Vagina (tissue), 2 donors: ENCODE results near the gene ACSL5. TPM values are rescaled to one million over a fixed set of nuclear protein-coding genes. Genes with fewer than 3 reads are reported as not detected.

Experiments used
- DNase-seq, 2 donors: peaks; one replicate each; pipeline ENCODE4 v3.0.0-alpha.2; 2017; ENCODE audit errors: extremely low spot score in 2 of 2
- H3K27ac ChIP-seq: fragments of 200-600 bp; sonication (generic); one replicate; pipeline ENCODE4 v1.5.1; 2019
- H3K27me3 ChIP-seq: fragments of 200-600 bp; sonication (generic); one replicate; pipeline ENCODE4 v1.5.1; 2019
- H3K36me3 ChIP-seq, 2 donors: fragments of 200-600 bp; sonication (generic); one replicate each; pipeline ENCODE4 v1.5.1; 2017 to 2019
- H3K4me1 ChIP-seq: fragments of 200-600 bp; sonication (generic); one replicate; pipeline ENCODE4 v1.5.1; 2019
- H3K4me3 ChIP-seq, 2 donors: fragments of 200-600 bp; sonication (generic); 1 replicate in 1 of 2; 2 replicates in 1 of 2; pipeline ENCODE4 v1.5.1; 2016 to 2019
- H3K9me3 ChIP-seq: fragments of 200-600 bp; sonication (generic); one replicate; pipeline ENCODE4 v1.5.1; 2019
- POLR2A ChIP-seq, 2 donors: fragments of 450-650 bp; IDR thresholded peaks; one replicate each; pipeline ENCODE4 v1.6.1; 2017; ENCODE audit warnings: antibody characterized with exemption in 2 of 2, mild to moderate bottlenecking in 2 of 2, moderate library complexity in 2 of 2
- intact Hi-C: fragments of 100-400 bp; cut with DNase I; formaldehyde crosslinking; loops from one replicate; pipeline ENCODE4 v1.15.1; 2023
- total RNA-seq: library from RNA; depleted of rRNA; stranded (reverse); fragments of >200 nt; gene quantifications from one replicate; pipeline ENCODE4 v1.2.3, GENCODE V29; 2016
- TF ChIP-seq, protein P1 (sequence below), 3 experiments: fragments of 450-650 bp in 2 of 3; fragments of 200-600 bp in 1 of 3; sonication (generic) in 1 of 3; IDR thresholded peaks; one replicate each; pipeline ENCODE4 v1.5.1; 2017 to 2019; ENCODE audit warnings: antibody characterized with exemption in 3 of 3, mild to moderate bottlenecking in 2 of 3, moderate library complexity in 2 of 3

The ACSL5 gene
- total RNA-seq, 1 donor from 2014 or later: 8.3 TPM

DNA sequence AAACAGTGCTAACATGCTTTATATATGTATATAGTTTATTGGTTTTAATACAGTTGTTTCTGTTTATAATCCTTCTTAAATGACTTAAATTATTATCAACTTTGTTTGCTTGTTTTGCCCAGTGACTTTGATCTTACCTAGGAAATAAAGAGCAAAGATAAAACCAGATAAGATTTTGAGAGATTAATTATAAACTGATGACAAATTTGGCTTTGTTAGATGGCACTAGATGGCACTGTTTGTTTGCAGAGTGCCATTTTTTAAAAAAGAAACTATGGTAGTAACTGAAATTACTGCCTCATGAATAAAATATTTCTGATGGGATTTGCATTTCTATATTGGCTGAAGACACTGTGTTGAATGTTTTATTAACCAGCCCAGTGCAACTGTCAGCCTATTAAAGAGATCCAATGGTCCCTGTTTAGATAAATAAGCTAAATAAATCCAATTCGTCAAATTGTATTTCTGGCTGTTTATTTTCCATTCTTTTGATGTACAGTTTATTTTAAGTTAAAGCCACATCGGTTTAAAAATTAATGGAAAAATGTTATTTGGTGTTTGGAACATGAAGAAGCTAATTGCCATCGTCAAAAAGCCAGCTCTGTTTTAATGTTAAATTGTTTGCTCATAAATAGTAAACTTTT is 101.8 kb downstream of the ACSL5 start:
- Histone ChIP-seq H3K27me3 (no peaks in the 10 kb centered on the region), H3K4me3 (no peak overlapping the region), H3K4me1 (no peaks in the 10 kb centered on the region), H3K9me3 (no peaks in the 10 kb centered on the region), H3K36me3 (no peaks in the 10 kb centered on the region), H3K27ac (no peak overlapping the region)
- intact Hi-C loops: no loop called here
- TF ChIP-seq, protein P1, sequence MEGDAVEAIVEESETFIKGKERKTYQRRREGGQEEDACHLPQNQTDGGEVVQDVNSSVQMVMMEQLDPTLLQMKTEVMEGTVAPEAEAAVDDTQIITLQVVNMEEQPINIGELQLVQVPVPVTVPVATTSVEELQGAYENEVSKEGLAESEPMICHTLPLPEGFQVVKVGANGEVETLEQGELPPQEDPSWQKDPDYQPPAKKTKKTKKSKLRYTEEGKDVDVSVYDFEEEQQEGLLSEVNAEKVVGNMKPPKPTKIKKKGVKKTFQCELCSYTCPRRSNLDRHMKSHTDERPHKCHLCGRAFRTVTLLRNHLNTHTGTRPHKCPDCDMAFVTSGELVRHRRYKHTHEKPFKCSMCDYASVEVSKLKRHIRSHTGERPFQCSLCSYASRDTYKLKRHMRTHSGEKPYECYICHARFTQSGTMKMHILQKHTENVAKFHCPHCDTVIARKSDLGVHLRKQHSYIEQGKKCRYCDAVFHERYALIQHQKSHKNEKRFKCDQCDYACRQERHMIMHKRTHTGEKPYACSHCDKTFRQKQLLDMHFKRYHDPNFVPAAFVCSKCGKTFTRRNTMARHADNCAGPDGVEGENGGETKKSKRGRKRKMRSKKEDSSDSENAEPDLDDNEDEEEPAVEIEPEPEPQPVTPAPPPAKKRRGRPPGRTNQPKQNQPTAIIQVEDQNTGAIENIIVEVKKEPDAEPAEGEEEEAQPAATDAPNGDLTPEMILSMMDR (IDR thresholded peaks at IDR 0.05): peak in 1 of 3 experiments; percentile 14
- no peak for TF ChIP-seq POLR2A (IDR thresholded peaks at IDR 0.05)
- DNase-seq: no peak

Other genes starting within 250 kb of the ACSL5 start
- gene GPAM, start 190.4 kb upstream of the ACSL5 start, total RNA-seq: 6.9 TPM
- not detected for gene TECTB, start 90.7 kb upstream of the ACSL5 start, total RNA-seq
- gene ZDHHC6, start 72.8 kb downstream of the ACSL5 start, total RNA-seq: 18.7 TPM
- 49.1 TPM for gene VTI1A, start 73.1 kb downstream of the ACSL5 start, total RNA-seq